ENCODE results near the gene INCENP.

GRCh38 chr11:62088331-62088933 lies 35.4 kb upstream of the INCENP start:
- TF ChIP-seq CTCF (IDR thresholded peaks at IDR 0.05; ENCODE audit: insufficient read depth, low read length, poor library complexity, severe bottlenecking) (no peak), EZH2phosphoT487 (conservative IDR thresholded peaks at IDR 0.05; ENCODE audit: low read length) (no peak)
